K562 (cell line): Measurements from ENCODE around the gene SLC24A4. TPM values are rescaled to one million over a fixed set of nuclear protein-coding genes. Genes with fewer than 3 reads are reported as not detected.

Experiments used
- ATAC-seq: fragments of 200-7000 bp; cut with Tn5 transposase; 3 replicates; pipeline ENCODE4 v1.9.1; 2020; ENCODE audit warnings: moderate library complexity
- BruUV-seq: library from RNA; stranded (reverse); fragments of 400-500 nt; replicated peaks from 2 replicates; lab custom pipeline; 2021; lab: Mats Ljungman, UMichigan
- CTCF ChIA-PET: fragments of 300-600 bp; formaldehyde crosslinking; extraction: SDS; loops from one replicate; lab custom pipeline; 2021; ENCODE audit warnings: low intra/inter-chr PET ratio; lab: Yijun Ruan, JAX
- POLR2A ChIA-PET: fragments of 300-600, 350-650 bp; sonication (Branson Sonifier 250); formaldehyde crosslinking; extraction: SDS; loops from one replicate; lab custom pipeline; 2021; ENCODE audit warnings: antibody characterized with exemption, inconsistent platforms; lab: Yijun Ruan, JAX
- DNase-seq, 4 experiments: peaks; one replicate each; pipeline versions ENCODE4 v3.0.0 to v3.0.0-alpha.2; 2011 to 2018; ENCODE audit warnings: low spot score in 3 of 4, mixed read lengths in 3 of 4; ENCODE audit errors: extremely low read depth in 1 of 4
- FAIRE-seq: peaks from 2 replicates; lab custom pipeline; 2011; peaks lifted over from hg19 to GRCh38; lab: Jason Lieb, UNC
- H2AFZ ChIP-seq: 2 replicates; pipeline ENCODE4 v1.6.0; 2011; ENCODE audit warnings: low read depth, low read length, control low read depth, inconsistent platforms
- H3K27ac ChIP-seq: fragments of 200-600 bp; 3 replicates; pipeline ENCODE4 v1.8.0; 2011; ENCODE audit warnings: low read depth, mild to moderate bottlenecking, control low read depth, inconsistent platforms, low read length, moderate library complexity, mixed read lengths; ENCODE audit errors: extremely low read depth
- H3K27me3 ChIP-seq, 2 experiments: fragments of 300-600 bp in 1 of 2; 2 replicates in 1 of 2; 3 replicates in 1 of 2; pipeline versions ENCODE4 v1.6.0 to v1.8.0; 2011; ENCODE audit warnings: inconsistent platforms in 2 of 2, low read length in 2 of 2, mild to moderate bottlenecking in 1 of 2, mixed read lengths in 1 of 2, moderate library complexity in 1 of 2; ENCODE audit not compliant: control insufficient read depth in 2 of 2, insufficient read depth in 2 of 2
- H3K36me3 ChIP-seq: fragments of 300-600 bp; 3 replicates; pipeline ENCODE4 v1.8.0; 2011; ENCODE audit warnings: mild to moderate bottlenecking, low read length, inconsistent platforms; ENCODE audit not compliant: control insufficient read depth, insufficient read depth
- H3K4me1 ChIP-seq, 2 experiments: fragments of 200-600 bp in 1 of 2; replicated peaks in 1 of 2; 2 replicates in 1 of 2; 3 replicates in 1 of 2; pipeline versions ENCODE4 v1.5.1 to v1.8.0; 2011; ENCODE audit warnings: inconsistent platforms in 2 of 2, low read length in 2 of 2, mild to moderate bottlenecking in 1 of 2, mixed read lengths in 1 of 2, moderate library complexity in 1 of 2; ENCODE audit not compliant: control insufficient read depth in 2 of 2, insufficient read depth in 2 of 2
- H3K4me2 ChIP-seq: 2 replicates; pipeline ENCODE4 v1.6.1; 2011; ENCODE audit warnings: low read length, control low read depth, inconsistent platforms, mixed read lengths; ENCODE audit not compliant: insufficient read depth
- H3K4me3 ChIP-seq: fragments of 200-600 bp; sonication (generic), shearing (Covaris generic); 2 replicates; pipeline ENCODE4 v1.5.1; 2016; ENCODE audit warnings: control low read depth, inconsistent platforms
- H3K79me2 ChIP-seq: fragments of 200-600 bp; 3 replicates; pipeline ENCODE4 v1.8.0; 2011; ENCODE audit warnings: low read length, inconsistent platforms; ENCODE audit not compliant: control insufficient read depth, insufficient read depth
- H3K9ac ChIP-seq, 2 experiments: 2 replicates each; pipeline versions ENCODE4 v1.6.0 to v1.6.1; 2011; ENCODE audit warnings: low read depth in 2 of 2, low read length in 2 of 2, control low read depth in 1 of 2, inconsistent platforms in 1 of 2, mild to moderate bottlenecking in 1 of 2, mixed read lengths in 1 of 2; ENCODE audit not compliant: insufficient read depth in 1 of 2
- H3K9me1 ChIP-seq: one replicate; pipeline ENCODE4 v1.6.0; 2011; ENCODE audit warnings: inconsistent platforms, mild to moderate bottlenecking, low read length, moderate library complexity; ENCODE audit not compliant: control insufficient read depth, insufficient read depth
- H3K9me3 ChIP-seq: replicated peaks from 2 replicates; pipeline ENCODE4 v1.5.1; 2011; ENCODE audit warnings: low read depth, low read length, inconsistent platforms; ENCODE audit not compliant: control insufficient read depth, insufficient read depth
- H4K20me1 ChIP-seq: replicated peaks from 2 replicates; pipeline ENCODE4 v1.6.1; 2011; ENCODE audit warnings: low read length, inconsistent platforms, mixed read lengths; ENCODE audit not compliant: control insufficient read depth, insufficient read depth
- EZH2 ChIP-seq: IDR thresholded peaks from 2 replicates; pipeline ENCODE4 v1.6.1; 2012; ENCODE audit warnings: low read depth, mild to moderate bottlenecking, inconsistent platforms, low read length, borderline replicate concordance
- JUND ChIP-seq, 2 experiments: IDR thresholded peaks; 2 replicates in 1 of 2; 3 replicates in 1 of 2; pipeline ENCODE4 v1.6.1; 2011; ENCODE audit warnings: borderline replicate concordance in 2 of 2, low read depth in 2 of 2, low read length in 2 of 2, improper control_type of control experiment in 1 of 2, missing biosample characterization in 1 of 2, missing genetic modification characterization in 1 of 2, missing genetic modification reagents in 1 of 2
- MAFG ChIP-seq: fragments of 450-650 bp; conservative IDR thresholded peaks from 2 replicates; pipeline ENCODE4 v1.6.1; 2016; ENCODE audit warnings: missing genetic modification characterization, missing compliant biosample characterization
- NCOA1 ChIP-seq: fragments of 450-650 bp; IDR thresholded peaks from 2 replicates; pipeline ENCODE4 v1.6.1; 2016; ENCODE audit warnings: low read depth
- PTRF ChIP-seq: fragments of 450-650 bp; IDR thresholded peaks from 2 replicates; pipeline ENCODE4 v1.6.1; 2016; ENCODE audit warnings: mild to moderate bottlenecking, missing genetic modification characterization, missing compliant biosample characterization
- RBM39 ChIP-seq: fragments of 200-400 bp; formaldehyde crosslinking; optimal IDR thresholded peaks from 2 replicates; pipeline ENCODE3; 2018; ENCODE audit warnings: low read depth, low read length
- ZC3H4 ChIP-seq: sonication (generic); formaldehyde crosslinking; IDR thresholded peaks from 2 replicates; pipeline ENCODE4 v1.9.0; 2021; ENCODE audit warnings: missing genetic modification reagents, borderline replicate concordance
- ZNF165 ChIP-seq: fragments of 250-450 bp; sonication (Bioruptor Pico); IDR thresholded peaks from 2 replicates; pipeline ENCODE4 v1.4.0; 2020; ENCODE audit warnings: borderline replicate concordance
- ZNF589 ChIP-seq: fragments of 200-800 bp; sonication (Bioruptor generic); IDR thresholded peaks from 2 replicates; pipeline ENCODE4 v1.6.1; 2016; ENCODE audit warnings: low read depth, missing genetic modification characterization, missing compliant biosample characterization
- ZNF668 ChIP-seq: fragments of 250-450 bp; sonication (Bioruptor Pico); IDR thresholded peaks from 2 replicates; pipeline ENCODE4 v1.8.0; 2022; ENCODE audit warnings: mild to moderate bottlenecking, inconsistent platforms
- WGBS: fragments of 100-300 bp; shearing (Covaris generic); methylation state at CpG from one replicate; pipeline ENCODE4 v1.1.6; 2016; ENCODE audit warnings: low coverage, mixed read lengths; ENCODE audit not compliant: insufficient coverage; ENCODE audit errors: missing lambda C conversion rate; 5-methylcytosine and 5-hydroxymethylcytosine counted together
- in situ Hi-C: fragments of 300-500 bp; cut with MboI; formaldehyde crosslinking; loops from 4 replicates; pipeline ENCODE4 v1.15.0; 2018; ENCODE audit warnings: inconsistent platforms, mixed read lengths
- intact Hi-C: fragments of 100-400 bp; cut with micrococcal nuclease; formaldehyde crosslinking; loops from 2 replicates; pipeline ENCODE4 v1.14.2; 2022
- polyA plus RNA-seq, 8 experiments: library from polyadenylated mRNA; depleted of rRNA in 4 of 8; stranded (reverse) in 5 of 8; unstranded in 3 of 8; fragments of >200 nt; fragmentation: Nextera tagmentation in 2 of 8; fragmentation: Illumina TruSeq in 1 of 8; extraction: Ambion mirVana in 2 of 8; extraction: Trizol in 1 of 8; gene quantifications; 2 replicates each; pipeline versions ENCODE4 v1.2.1 to v1.2.3, GENCODE V29; 2011 to 2014; ENCODE audit warnings: inconsistent platforms in 1 of 8, missing spikeins in 1 of 8
- total RNA-seq, 7 experiments: library from RNA; depleted of rRNA in 6 of 7; stranded (reverse); fragments of >200 nt in 6 of 7; fragmentation: Illumina TruSeq in 2 of 7; extraction: Trizol in 2 of 7; gene quantifications; 2 replicates each; pipeline versions ENCODE4 v1.2.1 to v1.2.3, GENCODE V29; 2011 to 2021; ENCODE audit warnings: low replicate concordance in 1 of 7
- TF ChIP-seq, protein P1 (sequence below), 2 experiments: IDR thresholded peaks; 2 replicates each; pipeline ENCODE4 v1.6.1; 2012; ENCODE audit warnings: improper control_type of control experiment in 2 of 2, low read depth in 2 of 2, low read length in 2 of 2, borderline replicate concordance in 1 of 2

SLC24A4 gene
- total and polyA plus RNA-seq, 9 of the 15 experiments (the other 6 are each of a cell fraction or from before 2014, with no cell fraction given): not detected

DNA sequence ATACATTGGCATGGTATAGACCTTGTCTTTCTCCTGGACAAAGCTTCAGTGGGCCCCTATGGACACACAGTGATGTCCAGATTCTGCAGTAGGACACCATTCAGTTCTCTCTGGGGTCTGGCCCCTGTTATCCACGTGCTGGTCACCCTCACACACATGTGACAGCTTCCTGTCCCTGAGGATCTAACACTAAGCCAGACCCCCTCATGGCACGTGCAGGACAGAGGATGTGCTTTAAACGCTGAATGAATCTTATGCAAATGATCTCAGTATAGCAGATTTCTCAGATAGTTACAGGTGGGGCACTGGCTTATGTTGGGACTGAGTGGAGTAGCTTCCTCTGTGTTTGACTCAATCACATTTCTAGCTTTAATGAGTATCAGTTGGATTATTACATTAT, 33.7 kb downstream of the SLC24A4 start:
- in situ Hi-C loops: no loop called here
- ATAC-seq: no peak
- Histone ChIP-seq H3K79me2 (no peaks in the 10 kb centered on the region), H3K4me3 (no peak overlapping the region), H3K9ac (no peak overlapping the region), H3K4me2 (no peak overlapping the region)
- no TSS peak for BruUV-seq
- POLR2A ChIA-PET: interaction anchor here (1.3 kb wide), 1 partner anchor 12 kb away, joined by 3 read pairs; no protein-coding TSS in a partner anchor
- no peak for DNase-seq
- TF ChIP-seq MAFG (no peak), ZNF165 (CRISPR knock-in tag) (no peak), PTRF (tag) (no peak)
- TF ChIP-seq, all 486 proteins: peak for 0
- Histone ChIP-seq H3K4me1 (no peaks in the 10 kb centered on the region), H3K9me3 (no peaks in the 10 kb centered on the region), H2AFZ (no peak overlapping the region), H3K27me3 (peaks cover 0 to 8% of the 10 kb centered on the region in 2 experiments; a peak in 2 of 5 replicates), H3K9me1 (no peaks in the 10 kb centered on the region), H3K27ac (no peak overlapping the region), H3K36me3 (no peaks in the 10 kb centered on the region), H4K20me1 (no peaks in the 10 kb centered on the region)
- intact Hi-C loops: no loop called here
- whole genome bisulfite sequencing: 0% methylated on average over 3 of the region's 3 CpGs
- CTCF ChIA-PET: no interaction called here
- no peak for FAIRE-seq

DNA sequence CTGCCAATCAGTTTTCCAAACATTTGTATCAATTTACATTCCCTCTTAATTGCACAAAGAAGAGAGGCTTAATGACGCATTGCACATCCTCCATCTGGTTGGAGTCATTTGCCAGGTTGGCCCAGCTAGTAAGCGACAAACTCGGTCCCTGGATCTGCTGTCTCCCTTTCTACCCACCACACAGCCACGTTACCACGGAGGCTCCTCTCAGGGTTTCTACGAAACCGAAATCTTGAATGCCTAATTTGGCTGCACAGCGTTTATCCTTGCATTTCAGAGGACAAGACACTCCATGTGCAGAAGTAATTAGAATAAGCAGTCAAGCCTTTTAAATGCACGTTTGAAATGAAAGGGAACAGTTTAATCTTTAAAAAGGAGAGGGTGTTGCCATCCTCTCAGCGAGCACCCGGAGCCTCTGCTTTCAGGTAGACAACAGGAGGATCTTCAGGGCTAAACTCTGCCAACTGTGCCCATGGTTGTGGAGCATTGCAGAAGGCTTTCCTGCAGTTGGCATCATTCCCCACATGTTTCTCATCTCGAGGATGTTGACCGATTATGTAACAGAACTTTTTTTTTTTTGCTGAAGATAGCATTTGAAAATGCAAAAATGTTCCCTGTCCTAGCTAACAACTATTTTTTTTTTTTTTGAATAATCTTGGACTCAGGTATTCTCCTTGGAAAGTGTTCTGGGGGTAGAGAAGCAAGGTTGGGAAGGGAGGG, 37.8 kb downstream of the SLC24A4 start:
- BruUV-seq: no TSS peak
- Histone ChIP-seq H3K27ac (no peak overlapping the region), H2AFZ (no peak overlapping the region), H3K9me3 (no peaks in the 10 kb centered on the region), H3K4me1 (no peaks in the 10 kb centered on the region), H3K4me2 (no peak overlapping the region), H3K4me3 (no peak overlapping the region), H3K79me2 (no peaks in the 10 kb centered on the region), H3K9ac (no peak overlapping the region), H3K36me3 (no peaks in the 10 kb centered on the region), H3K9me1 (no peaks in the 10 kb centered on the region), H4K20me1 (no peaks in the 10 kb centered on the region), H3K27me3 (peaks cover 0 to 5% of the 10 kb centered on the region in 2 experiments; a peak in 2 of 5 replicates)
- 0% methylated on average over 13 of the region's 13 CpGs for WGBS
- TF ChIP-seq NCOA1 (no peak), ZNF589 (CRISPR knock-in tag) (no peak), RBM39 (no peak), EZH2 (no peak), ZC3H4 (CRISPR knock-in tag) (no peak), JUND (IDR thresholded peaks at IDR 0.05; ENCODE audit: borderline replicate concordance, low read depth, low read length) (no peak), JUND (tag; IDR thresholded peaks at IDR 0.05; ENCODE audit: borderline replicate concordance, low read depth, low read length) (no peak), ZNF668 (CRISPR knock-in tag) (no peak), MAFG (no peak)
- TF ChIP-seq, protein P1, sequence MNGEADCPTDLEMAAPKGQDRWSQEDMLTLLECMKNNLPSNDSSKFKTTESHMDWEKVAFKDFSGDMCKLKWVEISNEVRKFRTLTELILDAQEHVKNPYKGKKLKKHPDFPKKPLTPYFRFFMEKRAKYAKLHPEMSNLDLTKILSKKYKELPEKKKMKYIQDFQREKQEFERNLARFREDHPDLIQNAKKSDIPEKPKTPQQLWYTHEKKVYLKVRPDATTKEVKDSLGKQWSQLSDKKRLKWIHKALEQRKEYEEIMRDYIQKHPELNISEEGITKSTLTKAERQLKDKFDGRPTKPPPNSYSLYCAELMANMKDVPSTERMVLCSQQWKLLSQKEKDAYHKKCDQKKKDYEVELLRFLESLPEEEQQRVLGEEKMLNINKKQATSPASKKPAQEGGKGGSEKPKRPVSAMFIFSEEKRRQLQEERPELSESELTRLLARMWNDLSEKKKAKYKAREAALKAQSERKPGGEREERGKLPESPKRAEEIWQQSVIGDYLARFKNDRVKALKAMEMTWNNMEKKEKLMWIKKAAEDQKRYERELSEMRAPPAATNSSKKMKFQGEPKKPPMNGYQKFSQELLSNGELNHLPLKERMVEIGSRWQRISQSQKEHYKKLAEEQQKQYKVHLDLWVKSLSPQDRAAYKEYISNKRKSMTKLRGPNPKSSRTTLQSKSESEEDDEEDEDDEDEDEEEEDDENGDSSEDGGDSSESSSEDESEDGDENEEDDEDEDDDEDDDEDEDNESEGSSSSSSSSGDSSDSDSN (IDR thresholded peaks at IDR 0.05; ENCODE audit: borderline replicate concordance in 1 of 2, low read depth in 2 of 2, low read length in 2 of 2): no peak
- FAIRE-seq (no peak), ATAC-seq (no peak), DNase-seq (no peak)
- in situ Hi-C loops (no loop called here), intact Hi-C loops (no loop called here)
- POLR2A ChIA-PET: no interaction called here
- CTCF ChIA-PET: no interaction called here
